Mammary epithelial cell (primary cell): ENCODE data around the gene LARGE1.

Experiments
- EZH2 ChIP-seq: IDR thresholded peaks from 2 replicates; pipeline ENCODE4 v1.6.1; 2012; ENCODE audit warnings: low read length, inconsistent platforms, borderline replicate concordance
- TF ChIP-seq, protein P1 (sequence below), 2 donors: IDR thresholded peaks in 1 of 2; conservative IDR thresholded peaks in 1 of 2; 2 replicates each; pipeline ENCODE4 v1.5.1; 2011 to 2012; ENCODE audit warnings: inconsistent platforms in 2 of 2, low read length in 2 of 2, mild to moderate bottlenecking in 2 of 2, control low read depth in 1 of 2, low read depth in 1 of 2; ENCODE audit not compliant: insufficient read depth in 1 of 2; ENCODE audit errors: extremely low read depth in 1 of 2

DNA sequence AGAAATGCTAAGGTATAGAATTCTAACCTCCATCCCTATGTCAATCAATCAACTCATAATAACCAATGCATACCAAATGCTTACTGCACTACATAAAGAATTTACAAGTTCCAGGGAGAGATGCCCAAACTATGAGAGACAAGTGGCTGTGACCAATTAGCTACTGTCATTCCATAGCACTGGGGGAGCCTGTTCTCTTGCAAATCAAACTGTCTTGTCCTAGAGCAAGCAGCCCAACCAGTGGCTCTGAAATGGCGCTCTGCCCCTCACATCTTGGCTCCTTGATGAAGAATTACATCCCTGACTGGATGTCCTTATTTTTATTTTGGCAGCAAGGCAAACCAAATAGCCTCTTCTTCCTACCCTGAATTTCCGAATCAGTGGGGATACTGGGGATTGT lies 589.7 kb downstream of the LARGE1 start:
- TF ChIP-seq, protein P1, sequence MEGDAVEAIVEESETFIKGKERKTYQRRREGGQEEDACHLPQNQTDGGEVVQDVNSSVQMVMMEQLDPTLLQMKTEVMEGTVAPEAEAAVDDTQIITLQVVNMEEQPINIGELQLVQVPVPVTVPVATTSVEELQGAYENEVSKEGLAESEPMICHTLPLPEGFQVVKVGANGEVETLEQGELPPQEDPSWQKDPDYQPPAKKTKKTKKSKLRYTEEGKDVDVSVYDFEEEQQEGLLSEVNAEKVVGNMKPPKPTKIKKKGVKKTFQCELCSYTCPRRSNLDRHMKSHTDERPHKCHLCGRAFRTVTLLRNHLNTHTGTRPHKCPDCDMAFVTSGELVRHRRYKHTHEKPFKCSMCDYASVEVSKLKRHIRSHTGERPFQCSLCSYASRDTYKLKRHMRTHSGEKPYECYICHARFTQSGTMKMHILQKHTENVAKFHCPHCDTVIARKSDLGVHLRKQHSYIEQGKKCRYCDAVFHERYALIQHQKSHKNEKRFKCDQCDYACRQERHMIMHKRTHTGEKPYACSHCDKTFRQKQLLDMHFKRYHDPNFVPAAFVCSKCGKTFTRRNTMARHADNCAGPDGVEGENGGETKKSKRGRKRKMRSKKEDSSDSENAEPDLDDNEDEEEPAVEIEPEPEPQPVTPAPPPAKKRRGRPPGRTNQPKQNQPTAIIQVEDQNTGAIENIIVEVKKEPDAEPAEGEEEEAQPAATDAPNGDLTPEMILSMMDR (conservative IDR thresholded peaks at IDR 0.05 in 1 of 2, IDR thresholded peaks at IDR 0.05 in 1 of 2; ENCODE audit: extremely low read depth in 1 of 2, insufficient read depth in 1 of 2, low read depth in 1 of 2, low read length in 2 of 2), result no peak
- TF ChIP-seq EZH2, result no peak
